Endodermal cell (in vitro differentiated cells): ENCODE data around the gene C3orf20. TPM values are rescaled to one million over a fixed set of nuclear protein-coding genes. Genes with fewer than 3 reads are reported as not detected.

Source experiments
- DNase-seq: peaks from one replicate; pipeline ENCODE4 v3.0.0-alpha.2; 2017
- H3K27ac ChIP-seq: 2 replicates; pipeline ENCODE4 v1.5.1; 2013; ENCODE audit warnings: mild to moderate bottlenecking, low read depth, low read length, moderate library complexity
- H3K27me3 ChIP-seq: 2 replicates; pipeline ENCODE4 v1.6.1; 2013; ENCODE audit warnings: mild to moderate bottlenecking, low read length, moderate library complexity; ENCODE audit not compliant: insufficient read depth, control insufficient read depth, poor library complexity, severe bottlenecking
- H3K36me3 ChIP-seq: 2 replicates; pipeline ENCODE4 v1.7.0; 2013; ENCODE audit warnings: mild to moderate bottlenecking, low read length, moderate library complexity; ENCODE audit not compliant: control insufficient read depth, insufficient read depth
- H3K4me1 ChIP-seq: one replicate; pipeline ENCODE4 v1.7.0; 2013; ENCODE audit warnings: low read length; ENCODE audit not compliant: control insufficient read depth, insufficient read depth
- H3K4me3 ChIP-seq: 2 replicates; pipeline ENCODE4 v1.5.1; 2013; ENCODE audit warnings: mild to moderate bottlenecking, low read length, moderate library complexity
- H3K9ac ChIP-seq: 2 replicates; pipeline ENCODE4 v1.6.1; 2013; ENCODE audit warnings: mild to moderate bottlenecking, low read length, moderate library complexity; ENCODE audit not compliant: poor library complexity, severe bottlenecking; ENCODE audit errors: extremely low read depth
- H3K9me3 ChIP-seq: 2 replicates; pipeline ENCODE4 v1.6.1; 2013; ENCODE audit warnings: mild to moderate bottlenecking, low read length, moderate library complexity; ENCODE audit not compliant: control insufficient read depth
- H3K27ac Mint-ChIP-seq: 2 replicates; pipeline ENCODE4 v1.8.0; 2020; ENCODE audit warnings: mixed read lengths
- H3K27me3 Mint-ChIP-seq: 2 replicates; pipeline ENCODE4 v1.8.0; 2021; ENCODE audit warnings: mild to moderate bottlenecking, mixed read lengths; ENCODE audit not compliant: insufficient read depth
- H3K36me3 Mint-ChIP-seq: 2 replicates; pipeline ENCODE4 v1.8.0; 2020; ENCODE audit warnings: low read depth, mixed read lengths
- H3K4me1 Mint-ChIP-seq: 2 replicates; pipeline ENCODE4 v1.8.0; 2020; ENCODE audit warnings: mixed read lengths
- H3K4me3 Mint-ChIP-seq: 2 replicates; pipeline ENCODE4 v1.8.0; 2020; ENCODE audit warnings: mild to moderate bottlenecking, moderate library complexity, mixed read lengths
- H3K9me3 Mint-ChIP-seq: 2 replicates; pipeline ENCODE4 v1.8.0; 2020; ENCODE audit warnings: mild to moderate bottlenecking, mixed read lengths
- CTCF ChIP-seq: fragments of 200-600 bp; sonication (generic); conservative IDR thresholded peaks from 2 replicates; pipeline ENCODE4 v1.5.0; 2021; ENCODE audit warnings: antibody characterized with exemption, mild to moderate bottlenecking
- WGBS, 2 experiments: methylation state at CpG; one replicate each; pipeline versions ENCODE4 v1.1.5 to v1.1.7; 2013; ENCODE audit warnings: missing lambda C conversion rate in 2 of 2, mixed read lengths in 1 of 2; ENCODE audit not compliant: insufficient coverage in 1 of 2, insufficient read length in 1 of 2; 5-methylcytosine and 5-hydroxymethylcytosine counted together
- total RNA-seq, 2 donors: library from RNA; stranded (reverse); fragmentation: NEBNext Ultra II Directional in 1 of 2; extraction: Animal tissue kit (Norgen Biotek cat#: 25700) in 1 of 2; gene quantifications; 2 replicates in 1 of 2; 3 replicates in 1 of 2; pipeline ENCODE4 v1.2.1, GENCODE V29; 2021

The C3orf20 gene
- total RNA-seq, 2 donors from 2014 or later: not detected

GRCh38 chr3:14789221-14789620 lies 114.3 kb downstream of the C3orf20 start:
- Histone ChIP-seq H3K27me3 (no peaks in the 10 kb centered on the region), H3K9me3 (no peaks in the 10 kb centered on the region), H3K36me3 (no peaks in the 10 kb centered on the region), H3K4me1 (no peaks in the 10 kb centered on the region), H3K4me3 (no peak overlapping the region), H3K9ac (no peak overlapping the region), H3K27ac (no peak overlapping the region)
- no peak overlapping the region for H3K27ac Mint-ChIP-seq
- H3K36me3 Mint-ChIP-seq: no peaks in the 10 kb centered on the region
- H3K9me3 Mint-ChIP-seq: peaks cover 6% of the 10 kb centered on the region
- DNase-seq: no peak
- H3K4me3 Mint-ChIP-seq: no peak overlapping the region
- TF ChIP-seq CTCF: no peak
- peaks cover 8% of the 10 kb centered on the region for H3K27me3 Mint-ChIP-seq
- whole genome bisulfite sequencing, 2 experiments: 82 to 100% methylated on average over 3 to 5 of the region's 5 CpGs
- peaks cover 2% of the 10 kb centered on the region for H3K4me1 Mint-ChIP-seq

- Histone ChIP-seq H3K27ac (no peak overlapping the region), H3K4me1 (no peaks in the 10 kb centered on the region), H3K36me3 (no peaks in the 10 kb centered on the region), H3K4me3 (no peak overlapping the region), H3K9me3 (no peaks in the 10 kb centered on the region), H3K9ac (no peak overlapping the region), H3K27me3 (no peaks in the 10 kb centered on the region)
- WGBS, 2 experiments: 76 to 80% methylated on average over 7 to 10 of the region's 10 CpGs
- Mint-ChIP-seq H3K27me3 (peaks cover 8% of the 10 kb centered on the region), H3K9me3 (peaks cover 6% of the 10 kb centered on the region), H3K4me1 (peaks cover 2% of the 10 kb centered on the region), H3K4me3 (no peak overlapping the region), H3K36me3 (no peaks in the 10 kb centered on the region), H3K27ac (no peak overlapping the region)
- no peak for TF ChIP-seq CTCF
- DNase-seq: peak; percentile 22
Measured at GRCh38 chr3:14789640-14790285, 114.8 kb downstream of the C3orf20 start.

- WGBS, 2 experiments: 39 to 42% methylated on average over 12 to 15 of the region's 15 CpGs
- peaks cover 4% of the 10 kb centered on the region for H3K27me3 Mint-ChIP-seq
- H3K27me3 ChIP-seq: no peaks in the 10 kb centered on the region
- no peaks in the 10 kb centered on the region for H3K9me3 Mint-ChIP-seq
- H3K9ac ChIP-seq: no peak overlapping the region
- TF ChIP-seq CTCF: peak; percentile 90
- H3K4me1 Mint-ChIP-seq: peaks cover 2% of the 10 kb centered on the region
- H3K4me1 ChIP-seq: no peaks in the 10 kb centered on the region
- H3K4me3 ChIP-seq: no peak overlapping the region
- H3K27ac Mint-ChIP-seq: no peak overlapping the region
- no peak overlapping the region for H3K4me3 Mint-ChIP-seq
- no peaks in the 10 kb centered on the region for H3K36me3 ChIP-seq
- no peaks in the 10 kb centered on the region for H3K9me3 ChIP-seq
- peak; percentile 95 for DNase-seq
- no peaks in the 10 kb centered on the region for H3K36me3 Mint-ChIP-seq
- H3K27ac ChIP-seq: no peak overlapping the region
Measured at GRCh38 chr3:14791343-14791945, 116.5 kb downstream of the C3orf20 start.
